H54 (cell line): ENCODE data around the gene WDR89.
"Not testable (repeated sequence)": the region's sequence is repeated elsewhere in the genome, so short reads cannot be mapped to it uniquely, and the experiment has no call there.

ENCODE experiments used
- DNase-seq: peaks from one replicate; pipeline ENCODE4 v3.0.0; 2011; ENCODE audit warnings: low spot score, mixed read lengths; ENCODE audit not compliant: insufficient read length
- FAIRE-seq: peaks from 3 replicates; lab custom pipeline; 2011; peaks lifted over from hg19 to GRCh38; lab: Jason Lieb, UNC
- POLR2A ChIP-seq: IDR thresholded peaks from 2 replicates; pipeline ENCODE4 v1.6.1; 2011; ENCODE audit warnings: low read depth, mild to moderate bottlenecking, low read length

WDR89 gene

DNA sequence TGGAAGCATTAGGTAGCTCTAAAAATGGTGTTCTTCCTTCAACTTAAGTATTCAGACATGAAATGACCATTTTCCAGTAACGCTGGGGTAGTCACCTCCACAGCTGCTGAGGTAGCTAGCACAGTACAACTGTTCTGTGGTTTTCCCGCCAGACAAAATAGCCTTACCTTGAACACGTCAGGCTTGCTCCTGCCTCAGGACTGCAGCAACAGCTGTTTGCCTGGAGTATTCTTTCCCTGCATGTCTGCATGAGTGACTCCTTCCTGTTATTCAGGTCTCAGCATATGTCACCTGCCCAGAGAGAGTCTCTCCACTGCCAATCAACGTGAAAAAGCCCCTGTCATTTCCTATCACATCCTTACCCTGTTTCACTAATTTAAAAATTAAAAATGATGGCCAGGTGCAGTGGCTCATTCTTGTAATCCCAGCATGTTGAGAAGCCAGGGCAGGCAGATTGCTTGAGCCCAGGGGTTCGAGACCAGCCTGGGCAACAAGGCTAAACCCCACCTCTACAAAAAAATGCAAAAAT, 37.9 kb downstream of the WDR89 start:
- FAIRE-seq (no peak), DNase-seq (no peak)
- no peak for TF ChIP-seq POLR2A

DNA sequence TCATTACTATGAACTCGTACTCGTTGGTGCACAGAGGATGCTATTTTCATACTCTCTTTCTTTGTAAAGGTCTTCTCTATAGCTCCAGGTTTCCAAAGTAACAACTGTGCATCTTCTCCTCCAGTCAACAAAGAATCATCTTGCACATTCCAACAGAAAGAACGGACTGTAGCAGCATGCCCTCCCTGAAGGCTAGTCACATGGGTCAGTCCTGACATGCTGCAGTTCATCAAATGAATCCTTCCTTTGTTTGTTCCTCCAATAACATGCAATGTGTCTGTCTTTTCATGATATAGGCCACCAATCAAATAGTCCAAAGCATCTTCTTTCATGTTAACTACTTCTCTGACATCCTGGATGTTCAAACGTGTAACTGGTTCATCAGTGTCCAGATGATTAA, 42.9 kb downstream of the WDR89 start:
- FAIRE-seq (peak; percentile 69), DNase-seq (no peak)
- no peak for TF ChIP-seq POLR2A

DNA sequence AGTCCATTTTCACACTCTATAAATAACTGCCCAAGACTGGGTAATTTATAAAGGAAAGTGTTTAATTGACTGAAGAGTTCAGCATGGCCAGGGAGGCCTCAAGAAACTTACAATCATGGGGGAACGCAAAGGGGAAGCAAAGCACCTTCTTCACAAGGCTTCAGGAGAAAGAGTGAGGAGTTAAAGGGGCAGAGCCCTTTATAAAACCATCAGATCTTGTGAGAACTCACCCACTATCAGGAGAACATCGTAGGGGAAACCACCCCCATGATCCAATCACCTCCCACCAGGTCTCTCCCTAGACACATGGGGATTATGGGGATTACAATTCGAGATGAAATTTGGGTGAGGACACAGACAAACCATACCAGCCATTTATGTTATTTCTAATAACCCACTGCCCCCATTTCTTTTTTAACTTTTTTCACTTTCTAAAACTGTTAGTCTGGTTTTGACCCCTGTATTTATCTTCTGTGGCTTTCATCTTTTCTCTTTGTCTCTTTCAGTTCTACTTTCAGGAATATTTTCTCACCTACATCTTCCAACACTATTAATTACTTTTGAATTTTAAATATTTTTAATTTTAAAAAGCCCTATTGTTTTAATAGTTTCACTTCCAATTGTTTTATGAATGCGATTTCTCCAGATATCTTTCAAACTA, 44.5 kb downstream of the WDR89 start:
- no peak for TF ChIP-seq POLR2A
- FAIRE-seq (no peak), DNase-seq (no peak)

DNA sequence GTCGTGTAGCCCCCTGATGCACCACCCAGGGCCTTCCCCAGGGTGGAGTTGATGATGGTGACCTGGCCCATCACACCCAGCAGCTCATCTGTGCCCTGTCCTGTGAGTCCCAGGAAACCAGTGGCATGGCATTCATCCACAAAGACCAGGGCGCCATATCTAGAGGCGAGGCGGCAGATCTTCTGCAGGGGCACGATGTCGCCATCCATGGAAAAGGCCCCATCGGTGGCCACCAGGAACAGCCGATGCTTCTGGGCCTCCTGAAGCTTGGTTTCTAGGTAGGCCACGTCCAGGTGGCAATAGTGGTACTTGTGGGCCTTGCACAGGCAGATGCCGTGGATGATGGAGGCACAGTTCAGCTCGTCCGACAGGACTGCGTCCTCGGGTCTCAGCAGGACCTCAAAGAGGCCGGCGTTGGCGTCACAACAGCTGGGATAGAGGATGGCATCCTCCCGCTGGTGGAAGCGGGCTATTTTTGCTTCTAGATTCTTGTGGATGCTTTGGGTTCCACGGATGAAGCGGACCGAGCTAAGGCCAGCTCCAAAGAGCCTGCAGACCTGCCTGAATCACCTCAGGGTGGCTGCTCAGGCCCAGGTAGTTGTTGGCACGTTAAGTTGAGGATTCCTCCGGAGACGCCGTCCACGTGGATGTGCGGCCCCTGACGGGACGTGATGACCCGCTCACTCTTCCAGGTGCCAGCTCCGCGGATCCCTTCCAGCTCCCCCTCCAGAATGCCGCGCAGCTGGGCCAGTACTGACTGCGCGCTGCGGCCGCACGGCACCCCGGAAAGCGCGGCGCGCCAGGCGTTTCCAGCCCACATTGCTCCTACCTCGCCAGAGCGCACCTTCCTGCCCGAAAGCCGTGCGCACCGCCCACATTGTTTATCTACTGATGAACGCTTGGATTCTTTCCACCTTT, 47.0 kb downstream of the WDR89 start:
- TF ChIP-seq POLR2A, result no peak
- FAIRE-seq, result no peak
- DNase-seq, result no peak

GRCh38 chr14:63583046-63583445, 58.6 kb downstream of the WDR89 start:
- not testable (repeated sequence) for DNase-seq, FAIRE-seq

GRCh38 chr14:63581491-63581890, 60.2 kb downstream of the WDR89 start:
- DNase-seq (no peak), FAIRE-seq (no peak)
- no peak for TF ChIP-seq POLR2A

- FAIRE-seq, result no peak
- no peak for TF ChIP-seq POLR2A
Measured at GRCh38 chr14:63578300-63578699, 63.4 kb downstream of the WDR89 start.

DNA sequence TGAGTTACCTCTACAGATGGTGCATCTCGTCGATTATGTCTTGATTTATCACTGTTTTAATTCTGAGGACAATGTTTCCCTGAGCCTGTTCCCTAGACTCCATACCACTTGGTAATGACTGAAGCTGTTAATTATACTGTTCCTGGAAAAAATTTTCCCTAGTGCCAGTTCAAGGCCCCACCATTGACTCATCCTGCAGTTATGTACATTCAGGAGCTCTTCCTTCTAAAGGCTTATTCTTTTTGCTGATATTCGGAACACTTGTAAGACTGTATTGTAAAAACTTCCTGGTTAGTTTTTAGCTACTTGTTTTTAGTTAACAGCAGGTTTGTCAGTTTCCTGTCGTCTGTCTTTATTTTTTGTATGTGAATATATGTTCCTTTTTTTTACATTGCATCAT, 68.1 kb downstream of the WDR89 start:
- DNase-seq, result peak; percentile 23
- peak; percentile 85 for FAIRE-seq
- TF ChIP-seq POLR2A, result no peak

More at GRCh38 chr14:63578300-63578699, 63.4 kb downstream of the WDR89 start:
- DNase-seq, result no peak

DNA sequence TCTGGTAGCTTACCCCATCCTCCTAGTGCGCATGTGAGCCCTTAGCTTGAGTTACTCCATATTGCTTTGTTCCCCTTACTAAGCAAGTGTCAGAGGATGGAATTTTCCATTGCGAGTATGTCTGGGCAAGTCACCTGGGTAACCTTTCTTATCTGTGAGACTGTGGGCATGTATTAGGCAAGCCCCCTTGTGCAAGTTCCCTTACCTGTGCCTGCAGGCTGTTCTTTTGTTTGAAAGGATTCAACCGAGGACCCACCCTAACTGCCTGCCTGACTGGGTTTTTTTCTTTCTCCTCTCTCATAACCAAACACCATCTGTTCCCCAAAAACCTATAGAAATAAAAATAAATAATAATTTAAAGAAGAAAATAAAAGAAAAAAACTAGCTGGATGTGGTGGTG, 76.2 kb downstream of the WDR89 start:
- DNase-seq (no peak), FAIRE-seq (no peak)

DNA sequence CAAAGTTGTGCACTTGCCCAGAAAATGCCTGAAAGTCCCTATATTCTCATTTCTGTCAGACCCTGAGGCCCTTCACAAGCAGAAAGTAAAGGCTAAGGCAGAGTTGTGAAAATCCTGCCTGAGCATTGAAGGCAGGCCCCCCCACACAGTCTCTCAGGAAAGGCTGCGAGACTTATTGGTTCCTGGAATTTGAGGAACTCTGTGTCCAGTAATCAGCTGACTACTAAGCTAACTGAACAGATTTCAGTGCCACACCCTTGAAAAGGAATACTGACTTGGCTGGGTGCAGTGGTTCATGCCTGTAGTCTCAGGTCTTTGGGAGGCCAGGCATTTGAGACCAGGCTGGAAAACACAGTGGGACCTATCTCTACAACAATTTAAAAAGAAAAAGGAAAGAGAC, 77.4 kb downstream of the WDR89 start:
- TF ChIP-seq POLR2A, result no peak

More for the DNA sequence above, 76.2 kb downstream of the WDR89 start:
- no peak for TF ChIP-seq POLR2A

DNA sequence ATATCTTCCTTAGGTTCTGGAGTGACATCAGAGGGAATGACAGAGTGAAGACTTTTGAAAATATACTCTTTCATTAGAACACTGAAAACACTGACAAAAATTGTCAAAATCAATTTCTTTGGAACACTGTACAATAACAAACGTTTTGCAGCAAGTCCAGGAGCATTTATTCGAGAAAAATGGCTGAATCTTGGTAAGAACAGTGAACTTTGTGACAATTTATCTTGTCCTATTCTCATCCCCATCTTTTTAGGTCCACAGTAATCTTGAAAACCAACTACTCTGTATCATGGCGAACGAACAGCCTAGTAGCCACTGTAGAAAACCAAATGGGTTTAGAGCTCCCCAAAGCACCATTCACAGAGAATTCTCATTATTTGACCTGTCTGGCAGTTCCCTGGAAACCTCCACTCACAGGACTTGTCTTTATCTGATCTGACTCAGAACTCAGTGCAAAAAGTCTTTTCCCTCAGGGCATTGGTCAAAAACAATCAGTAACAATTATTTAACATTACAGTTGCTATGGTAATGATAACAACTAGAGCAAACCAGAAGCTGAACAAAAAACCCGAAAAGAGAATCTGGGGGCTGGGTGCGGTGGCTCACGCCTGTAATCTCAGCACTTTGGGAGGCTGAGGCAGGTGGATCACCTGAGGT, 78.2 kb downstream of the WDR89 start:
- FAIRE-seq (peak; percentile 95), DNase-seq (no peak)
- no peak for TF ChIP-seq POLR2A

More for the DNA sequence above, 77.4 kb downstream of the WDR89 start:
- FAIRE-seq (peak; percentile 94), DNase-seq (peak; percentile 20)

DNA sequence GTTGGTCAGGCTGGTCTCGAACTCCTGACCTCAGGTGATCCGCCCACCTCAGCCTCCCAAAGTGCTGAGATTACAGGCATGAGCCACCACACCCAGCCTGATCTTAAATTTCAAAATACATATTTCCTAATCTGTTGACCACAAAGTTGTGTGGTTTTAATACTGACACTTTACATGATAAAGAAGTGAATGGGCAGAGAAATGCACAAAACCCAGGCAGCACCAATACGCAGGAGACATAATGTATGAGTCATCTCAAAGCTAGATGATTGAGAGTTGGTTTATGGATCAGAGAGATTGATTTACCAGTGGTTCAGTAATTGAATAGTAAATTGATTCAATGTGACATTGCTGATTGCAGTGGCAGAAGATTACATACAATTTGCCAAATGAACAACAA, 79.3 kb downstream of the WDR89 start:
- FAIRE-seq (peak; percentile 57), DNase-seq (no peak)
- no peak for TF ChIP-seq POLR2A

DNA sequence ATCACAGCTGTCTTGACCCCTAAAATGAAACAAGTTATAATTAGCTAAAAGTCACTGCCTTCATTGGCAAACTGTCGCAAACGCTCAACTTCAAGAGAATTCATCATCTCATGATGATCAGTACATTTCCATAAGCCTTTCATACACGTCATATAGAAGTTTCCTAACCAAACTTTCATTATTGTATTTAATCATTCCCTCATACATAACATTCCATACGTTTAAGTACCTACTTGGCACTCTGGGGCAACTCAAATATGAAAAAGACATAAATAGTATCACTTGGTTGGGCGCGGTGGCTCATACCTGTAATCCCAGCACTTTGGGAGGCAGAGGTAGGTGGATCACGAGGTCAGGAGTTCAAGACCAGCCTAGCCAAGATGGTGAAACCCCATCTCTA, 86.1 kb downstream of the WDR89 start:
- FAIRE-seq, result no peak
- DNase-seq, result no peak
- TF ChIP-seq POLR2A, result no peak

GRCh38 chr14:63551332-63551731, 90.3 kb downstream of the WDR89 start:
- TF ChIP-seq POLR2A, result no peak
- DNase-seq (peak; percentile 47), FAIRE-seq (peak; percentile 99)
